Measurements from ENCODE around the gene NTSR2.

- no peak for TF ChIP-seq EP300 (IDR thresholded peaks at IDR 0.05)
- no peak for TF ChIP-seq CTCF (IDR thresholded peaks at IDR 0.05)
These were observed 40.2 kb upstream of the NTSR2 start for GRCh38 chr2:11710210-11710609.

Data from ovary (tissue), 3 donors.